Left lung (tissue), 10 donors: ENCODE results near the gene ANXA6. TPM values are rescaled to one million over a fixed set of nuclear protein-coding genes. Genes with fewer than 3 reads are reported as not detected.

Experiments used
- ATAC-seq: fragments of 200-7000 bp; cut with Tn5 transposase; one replicate; pipeline ENCODE4 v1.9.1; 2020; ENCODE audit warnings: moderate library complexity
- DNase-seq, 4 donors: peaks; one replicate each; pipeline ENCODE4 v3.0.0-alpha.2; 2013 to 2020
- H3K27ac ChIP-seq, 2 donors: fragments of 200-600 bp; sonication (generic) in 1 of 2; one replicate each; pipeline versions ENCODE4 v1.5.0 to v1.8.0; 2020 to 2021
- H3K27me3 ChIP-seq, 2 donors: fragments of 200-600 bp; sonication (generic) in 1 of 2; one replicate each; pipeline versions ENCODE4 v1.5.0 to v1.8.0; 2020 to 2021
- H3K36me3 ChIP-seq, 2 donors: fragments of 200-600 bp; sonication (generic) in 1 of 2; one replicate each; pipeline versions ENCODE4 v1.5.0 to v1.8.0; 2020 to 2021
- H3K4me1 ChIP-seq, 2 donors: fragments of 200-600 bp; one replicate each; pipeline ENCODE4 v1.8.0; 2021
- H3K4me3 ChIP-seq, 2 donors: fragments of 200-600 bp; sonication (generic) in 1 of 2; one replicate each; pipeline versions ENCODE4 v1.5.0 to v1.8.0; 2020 to 2021; ENCODE audit warnings: mild to moderate bottlenecking in 1 of 2
- H3K9me3 ChIP-seq, 2 donors: fragments of 200-600 bp; sonication (generic) in 1 of 2; one replicate each; pipeline versions ENCODE4 v1.5.0 to v1.8.0; 2020 to 2021
- intact Hi-C, 2 donors: fragments of 100-400 bp; cut with DNase I; formaldehyde crosslinking; loops; one replicate each; pipeline versions ENCODE4 v1.11.2 to v1.14.2; 2022
- polyA plus RNA-seq, 6 donors: library from polyadenylated mRNA; unstranded; fragments of 120-200 nt; gene quantifications; one replicate each; pipeline ENCODE4 v1.2.1, GENCODE V29; 2013; ENCODE audit not compliant: insufficient read length in 6 of 6
- total RNA-seq, 2 donors: library from RNA; stranded (reverse); fragmentation: NEBNext Ultra II Directional; extraction: Animal tissue kit (Norgen Biotek cat#: 25700); gene quantifications; one replicate each; pipeline ENCODE4 v1.2.1, GENCODE V29; 2021
- TF ChIP-seq, protein P1 (sequence below), 2 donors: fragments of 200-600 bp; sonication (generic) in 1 of 2; IDR thresholded peaks; one replicate each; pipeline versions ENCODE4 v1.5.0 to v1.8.0; 2021; ENCODE audit warnings: antibody characterized with exemption in 2 of 2
- donor health status: DM: no; HTN: yes; CAD: no.
- donor health status: DM: no; HTN: no; CAD: no.

Gene ANXA6
- total and polyA plus RNA-seq, 8 donors: 188 to 303 (median 291) TPM

DNA sequence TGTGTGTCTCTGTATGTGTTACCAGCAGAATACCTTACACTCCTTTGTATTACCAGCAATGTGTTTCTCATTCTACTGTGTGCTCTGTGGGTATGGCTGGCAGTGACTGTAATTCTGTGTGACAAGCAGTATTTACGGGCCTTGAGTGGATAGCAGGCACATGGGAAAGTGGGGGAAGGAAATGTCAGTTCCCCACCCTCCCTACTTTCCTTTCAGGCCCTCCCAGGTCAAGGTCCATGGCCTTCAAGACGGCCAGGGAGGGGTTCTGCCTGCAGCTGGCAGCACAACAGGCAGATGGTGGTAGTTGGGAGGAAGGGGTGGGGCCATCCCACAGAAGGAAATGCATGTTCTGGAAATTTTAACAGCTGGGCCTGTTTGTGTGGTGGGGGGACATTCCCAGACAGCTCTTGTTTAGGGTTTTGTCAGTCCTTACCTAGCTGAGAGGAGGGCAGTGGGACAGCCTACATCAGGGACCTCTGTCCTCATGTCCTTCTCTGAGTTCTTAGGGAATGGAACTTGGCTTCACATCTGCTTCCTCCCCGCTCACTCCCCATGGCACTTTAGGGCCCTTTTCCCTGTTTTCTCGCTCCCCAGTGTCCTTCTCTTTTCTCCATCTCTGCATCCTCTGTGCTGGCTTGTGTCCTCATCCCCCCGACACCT lies 62.1 kb downstream of the ANXA6 start:
- TF ChIP-seq, protein P1, sequence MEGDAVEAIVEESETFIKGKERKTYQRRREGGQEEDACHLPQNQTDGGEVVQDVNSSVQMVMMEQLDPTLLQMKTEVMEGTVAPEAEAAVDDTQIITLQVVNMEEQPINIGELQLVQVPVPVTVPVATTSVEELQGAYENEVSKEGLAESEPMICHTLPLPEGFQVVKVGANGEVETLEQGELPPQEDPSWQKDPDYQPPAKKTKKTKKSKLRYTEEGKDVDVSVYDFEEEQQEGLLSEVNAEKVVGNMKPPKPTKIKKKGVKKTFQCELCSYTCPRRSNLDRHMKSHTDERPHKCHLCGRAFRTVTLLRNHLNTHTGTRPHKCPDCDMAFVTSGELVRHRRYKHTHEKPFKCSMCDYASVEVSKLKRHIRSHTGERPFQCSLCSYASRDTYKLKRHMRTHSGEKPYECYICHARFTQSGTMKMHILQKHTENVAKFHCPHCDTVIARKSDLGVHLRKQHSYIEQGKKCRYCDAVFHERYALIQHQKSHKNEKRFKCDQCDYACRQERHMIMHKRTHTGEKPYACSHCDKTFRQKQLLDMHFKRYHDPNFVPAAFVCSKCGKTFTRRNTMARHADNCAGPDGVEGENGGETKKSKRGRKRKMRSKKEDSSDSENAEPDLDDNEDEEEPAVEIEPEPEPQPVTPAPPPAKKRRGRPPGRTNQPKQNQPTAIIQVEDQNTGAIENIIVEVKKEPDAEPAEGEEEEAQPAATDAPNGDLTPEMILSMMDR (IDR thresholded peaks at IDR 0.05): no peak
- no peaks in the 10 kb centered on the region for H3K9me3 ChIP-seq
- ATAC-seq (peak; percentile 9), DNase-seq (no peak)
- peaks cover 28 to 91% of the 10 kb centered on the region in 2 donors for H3K4me1 ChIP-seq
- H3K27me3 ChIP-seq: no peaks in the 10 kb centered on the region
- intact Hi-C loops: no loop called here
- no peak overlapping the region for H3K4me3 ChIP-seq
- peak overlapping the region; percentile 35 to 95 for H3K27ac ChIP-seq
- H3K36me3 ChIP-seq: no peaks in the 10 kb centered on the region

DNA sequence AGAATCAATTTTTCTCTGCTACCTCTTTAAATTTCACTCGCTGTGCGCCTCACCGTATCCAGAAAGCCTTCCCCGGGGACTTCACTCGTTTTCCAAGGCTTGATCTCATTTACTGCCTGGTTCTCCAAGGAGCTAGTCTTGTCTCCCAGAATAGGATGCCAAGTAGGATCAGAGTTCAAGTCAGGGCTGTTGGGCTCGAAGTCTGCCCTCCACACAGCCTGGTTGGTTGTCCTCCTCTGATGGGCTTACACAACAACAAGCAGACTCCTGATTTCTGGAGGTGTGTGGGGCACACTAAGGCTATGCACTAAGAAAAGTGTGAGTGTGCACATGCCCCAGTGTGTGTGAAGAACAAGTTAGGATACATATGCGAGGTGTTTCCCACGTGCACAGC lies 62.7 kb downstream of the ANXA6 start:
- ATAC-seq: no peak
- Histone ChIP-seq H3K27me3 (no peaks in the 10 kb centered on the region), H3K36me3 (no peaks in the 10 kb centered on the region), H3K9me3 (no peaks in the 10 kb centered on the region), H3K27ac (peak overlapping the region; percentile 49 to 95), H3K4me1 (peaks cover 28 to 86% of the 10 kb centered on the region in 2 donors), H3K4me3 (no peak overlapping the region)
- intact Hi-C loops: no loop called here
- TF ChIP-seq, protein P1 (IDR thresholded peaks at IDR 0.05): no peak
- DNase-seq: no peak

DNA sequence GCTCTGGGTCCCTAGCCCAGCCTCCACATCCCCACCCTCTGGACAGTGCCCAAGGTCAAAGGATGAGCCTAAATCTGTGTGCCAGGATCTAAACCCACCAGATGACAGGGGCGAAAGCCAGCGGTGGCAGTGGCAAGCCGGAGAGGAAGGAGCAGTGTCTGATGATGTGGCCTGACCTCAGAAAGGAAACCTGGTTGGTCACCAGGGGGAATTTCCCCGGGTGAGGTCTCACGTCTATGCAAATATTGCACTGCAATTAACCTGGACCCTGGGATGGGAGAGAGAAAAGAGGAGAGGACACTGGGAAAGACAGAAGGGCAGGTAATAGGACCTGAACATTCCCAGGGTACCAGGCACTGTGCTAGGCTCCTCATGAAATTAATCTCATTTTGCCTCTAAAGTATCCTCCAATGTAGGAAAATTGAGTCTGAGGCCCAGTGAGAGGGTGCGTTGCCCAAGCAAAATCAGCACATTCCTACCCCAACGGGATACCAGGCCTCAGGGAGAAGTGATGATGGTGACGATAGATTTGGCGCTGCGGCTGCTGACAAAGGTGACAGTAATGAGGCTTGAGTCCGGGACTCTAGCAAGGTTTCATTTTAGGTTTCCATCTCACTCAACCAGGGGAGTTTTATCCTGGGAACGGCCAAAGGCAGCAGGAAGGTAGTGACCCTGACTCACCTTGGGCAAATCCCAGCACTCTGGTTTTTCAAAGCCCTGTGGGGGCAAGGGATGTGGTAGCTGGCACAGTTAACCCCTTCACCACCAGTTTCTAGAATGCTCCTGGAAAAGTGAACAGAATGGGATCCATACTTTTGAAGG lies 63.3 kb downstream of the ANXA6 start:
- intact Hi-C loops: no loop called here
- no peak overlapping the region for H3K4me3 ChIP-seq
- ATAC-seq: peak; percentile 27
- H3K4me1 ChIP-seq: peaks cover 28 to 86% of the 10 kb centered on the region in 2 donors
- DNase-seq: peak in 1 of 4 donors; percentile 83
- H3K27me3 ChIP-seq: no peaks in the 10 kb centered on the region
- peak overlapping the region; percentile 49 to 95 for H3K27ac ChIP-seq
- TF ChIP-seq, protein P1 (IDR thresholded peaks at IDR 0.05): no peak
- H3K36me3 ChIP-seq: no peaks in the 10 kb centered on the region
- no peaks in the 10 kb centered on the region for H3K9me3 ChIP-seq

DNA sequence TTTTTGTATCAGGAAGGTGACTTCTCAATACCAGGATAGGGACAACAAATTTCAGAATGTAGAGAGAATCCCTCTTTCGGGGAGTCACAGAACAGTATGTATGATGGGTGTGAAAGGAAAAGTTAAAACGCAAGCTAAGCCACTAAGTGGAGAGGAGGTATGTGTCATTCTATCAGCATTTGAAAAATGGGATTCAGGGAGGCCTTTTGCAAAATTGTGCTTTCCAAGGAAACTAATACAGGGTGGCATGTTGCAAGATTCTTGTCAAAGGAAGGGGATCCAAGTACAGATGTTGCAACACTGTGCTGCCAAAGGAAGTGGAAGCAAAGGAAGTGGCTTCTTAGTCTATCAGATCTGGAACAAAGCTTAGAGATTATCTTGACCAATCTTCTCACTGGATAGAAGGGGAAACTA lies 64.1 kb downstream of the ANXA6 start:
- no peak overlapping the region for H3K4me3 ChIP-seq
- TF ChIP-seq, protein P1 (IDR thresholded peaks at IDR 0.05): no peak
- H3K4me1 ChIP-seq: peaks cover 28 to 86% of the 10 kb centered on the region in 2 donors
- peak; percentile 65 for ATAC-seq
- H3K27me3 ChIP-seq: no peaks in the 10 kb centered on the region
- H3K27ac ChIP-seq: peak overlapping the region; percentile 49 to 95
- no peaks in the 10 kb centered on the region for H3K36me3 ChIP-seq
- DNase-seq: peak in 1 of 4 donors; percentile 68
- intact Hi-C loops: no loop called here
- no peaks in the 10 kb centered on the region for H3K9me3 ChIP-seq

DNA sequence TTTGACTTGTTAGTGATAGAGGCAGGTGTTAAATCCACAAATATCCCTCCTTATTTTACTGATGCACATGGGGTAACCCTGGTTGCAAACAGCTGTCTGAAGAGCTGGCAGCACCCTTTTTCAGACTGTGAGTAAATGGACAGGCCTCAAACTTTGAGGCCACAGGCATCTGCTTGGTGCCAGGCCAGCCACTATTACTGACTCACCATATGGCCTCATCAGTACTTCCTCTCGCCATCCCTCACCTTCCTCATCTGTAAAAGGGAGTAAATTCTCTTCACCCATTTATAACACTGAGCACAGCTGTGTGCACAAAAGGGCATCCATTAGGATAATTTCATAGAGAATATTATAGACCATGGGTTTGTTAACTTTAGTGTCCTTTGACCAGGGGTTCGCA lies 64.8 kb downstream of the ANXA6 start:
- H3K4me3 ChIP-seq: no peak overlapping the region
- no peaks in the 10 kb centered on the region for H3K27me3 ChIP-seq
- intact Hi-C loops: no loop called here
- peak overlapping the region in 1 of 2 donors; percentile 95 for H3K27ac ChIP-seq
- DNase-seq: peak in 1 of 4 donors; percentile 39
- no peaks in the 10 kb centered on the region for H3K9me3 ChIP-seq
- TF ChIP-seq, protein P1 (IDR thresholded peaks at IDR 0.05): no peak
- no peaks in the 10 kb centered on the region for H3K36me3 ChIP-seq
- ATAC-seq: peak; percentile 55
- peaks cover 28 to 86% of the 10 kb centered on the region in 2 donors for H3K4me1 ChIP-seq
